Right atrium auricular region (tissue), 2 donors: ENCODE data around the gene MESP1. TPM values are rescaled to one million over a fixed set of nuclear protein-coding genes. Genes with fewer than 3 reads are reported as not detected.

ENCODE experiments used
- DNase-seq: peaks from one replicate; pipeline ENCODE4 v3.0.0-alpha.2; 2019; ENCODE audit warnings: low spot score
- H3K27ac ChIP-seq, 2 donors: fragments of 200-600 bp; sonication (generic); 1 replicate in 1 of 2; 2 replicates in 1 of 2; pipeline ENCODE4 v1.5.1; 2016 to 2019
- H3K27me3 ChIP-seq, 2 donors: fragments of 200-600 bp; sonication (generic); one replicate each; pipeline versions ENCODE4 v1.5.1 to v1.6.0; 2017 to 2019
- H3K36me3 ChIP-seq: fragments of 200-600 bp; sonication (generic); one replicate; pipeline ENCODE4 v1.5.1; 2016
- H3K4me1 ChIP-seq, 2 donors: fragments of 200-600 bp; sonication (generic); one replicate each; pipeline versions ENCODE4 v1.5.1 to v1.6.0; 2017 to 2019
- H3K4me3 ChIP-seq, 2 donors: fragments of 200-600 bp; sonication (generic); 1 replicate in 1 of 2; 2 replicates in 1 of 2; pipeline ENCODE4 v1.5.1; 2017 to 2019; ENCODE audit warnings: mild to moderate bottlenecking in 1 of 2, moderate library complexity in 1 of 2
- H3K9me3 ChIP-seq, 2 donors: fragments of 200-600 bp; sonication (generic); one replicate each; pipeline ENCODE4 v1.5.1; 2019
- total RNA-seq, 2 donors: library from RNA; depleted of rRNA; stranded (reverse); fragments of >200 nt; gene quantifications; one replicate each; pipeline ENCODE4 v1.1.0, GENCODE V29; 2016
- TF ChIP-seq, protein P1 (sequence below), 2 donors: fragments of 200-600 bp; sonication (generic); IDR thresholded peaks; one replicate each; pipeline ENCODE4 v1.5.1; 2019; ENCODE audit warnings: antibody characterized with exemption in 2 of 2

The MESP1 gene
- total RNA-seq, 2 donors from 2014 or later, result 2.3 to 2.4 TPM

DNA sequence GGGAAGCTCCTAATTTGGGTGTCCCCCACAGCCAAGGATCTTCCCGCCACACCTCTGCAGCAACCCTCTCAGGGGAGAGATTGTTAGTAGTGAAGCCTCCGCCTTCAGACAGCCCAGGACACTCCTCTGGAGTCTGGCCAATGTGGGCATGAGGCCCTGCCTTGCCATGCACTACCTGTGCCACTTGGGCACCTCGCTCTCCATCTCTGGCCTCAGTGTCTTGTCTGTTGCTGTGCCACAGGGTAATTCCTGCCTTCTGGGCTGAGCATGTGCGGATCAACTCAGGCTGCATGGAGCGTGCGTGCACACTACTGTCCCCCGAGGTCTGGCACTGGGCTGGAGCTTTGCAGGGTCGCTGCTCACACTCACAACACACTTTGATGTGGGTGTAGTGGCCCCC, 7.9 kb upstream of the MESP1 start:
- Histone ChIP-seq H3K27me3 (no peaks in the 10 kb centered on the region), H3K36me3 (no peaks in the 10 kb centered on the region), H3K9me3 (no peaks in the 10 kb centered on the region), H3K4me3 (no peak overlapping the region), H3K4me1 (no peaks in the 10 kb centered on the region), H3K27ac (no peak overlapping the region)
- TF ChIP-seq, protein P1, sequence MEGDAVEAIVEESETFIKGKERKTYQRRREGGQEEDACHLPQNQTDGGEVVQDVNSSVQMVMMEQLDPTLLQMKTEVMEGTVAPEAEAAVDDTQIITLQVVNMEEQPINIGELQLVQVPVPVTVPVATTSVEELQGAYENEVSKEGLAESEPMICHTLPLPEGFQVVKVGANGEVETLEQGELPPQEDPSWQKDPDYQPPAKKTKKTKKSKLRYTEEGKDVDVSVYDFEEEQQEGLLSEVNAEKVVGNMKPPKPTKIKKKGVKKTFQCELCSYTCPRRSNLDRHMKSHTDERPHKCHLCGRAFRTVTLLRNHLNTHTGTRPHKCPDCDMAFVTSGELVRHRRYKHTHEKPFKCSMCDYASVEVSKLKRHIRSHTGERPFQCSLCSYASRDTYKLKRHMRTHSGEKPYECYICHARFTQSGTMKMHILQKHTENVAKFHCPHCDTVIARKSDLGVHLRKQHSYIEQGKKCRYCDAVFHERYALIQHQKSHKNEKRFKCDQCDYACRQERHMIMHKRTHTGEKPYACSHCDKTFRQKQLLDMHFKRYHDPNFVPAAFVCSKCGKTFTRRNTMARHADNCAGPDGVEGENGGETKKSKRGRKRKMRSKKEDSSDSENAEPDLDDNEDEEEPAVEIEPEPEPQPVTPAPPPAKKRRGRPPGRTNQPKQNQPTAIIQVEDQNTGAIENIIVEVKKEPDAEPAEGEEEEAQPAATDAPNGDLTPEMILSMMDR (IDR thresholded peaks at IDR 0.05), result no peak
- no peak for DNase-seq

DNA sequence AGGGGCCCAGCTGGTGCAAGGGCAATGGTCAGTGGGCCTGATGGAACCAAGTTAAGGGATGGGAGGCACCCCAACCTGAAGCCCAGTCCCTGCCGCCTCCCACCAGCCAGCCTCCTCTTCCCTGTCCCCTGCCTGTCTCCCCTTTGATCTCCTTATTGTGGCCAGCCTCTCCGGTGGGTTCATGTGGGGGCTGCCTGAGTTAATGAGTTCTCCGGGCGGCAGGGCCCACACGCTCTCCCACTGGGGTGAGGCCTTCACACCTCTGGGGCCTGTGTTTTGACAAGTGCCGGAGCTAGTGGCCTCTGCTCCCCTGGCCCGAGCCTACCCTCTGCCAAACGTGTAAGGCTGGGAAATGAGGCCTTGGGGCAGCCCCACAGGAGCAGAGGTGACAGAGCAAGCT, 7.2 kb upstream of the MESP1 start:
- no peak overlapping the region for H3K27ac ChIP-seq
- H3K9me3 ChIP-seq, result no peaks in the 10 kb centered on the region
- H3K4me3 ChIP-seq, result no peak overlapping the region
- H3K36me3 ChIP-seq, result no peaks in the 10 kb centered on the region
- TF ChIP-seq, protein P1 (IDR thresholded peaks at IDR 0.05), result no peak
- H3K27me3 ChIP-seq, result no peaks in the 10 kb centered on the region
- H3K4me1 ChIP-seq, result no peaks in the 10 kb centered on the region
- DNase-seq, result no peak

DNA sequence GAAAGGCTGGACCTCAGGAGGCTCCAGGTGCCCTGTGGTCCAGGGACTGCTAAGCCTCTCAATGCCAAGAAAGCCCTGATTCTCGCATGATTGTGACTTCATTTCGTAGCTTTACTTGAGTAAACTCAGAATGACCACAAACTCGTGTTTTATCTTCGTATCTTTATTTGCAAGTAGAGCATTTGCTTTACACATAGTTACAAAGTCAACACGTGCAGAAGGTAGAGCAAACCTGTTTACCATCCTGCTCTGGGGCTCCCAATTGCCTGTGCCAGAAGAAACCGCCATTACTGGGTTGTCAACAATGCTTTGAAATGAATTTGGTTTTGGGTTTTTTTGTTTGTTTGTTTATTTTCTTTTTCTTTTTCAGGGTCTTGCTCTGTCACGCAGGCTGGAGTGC, 5.8 kb upstream of the MESP1 start:
- no peak for DNase-seq
- H3K27ac ChIP-seq, result no peak overlapping the region
- no peak overlapping the region for H3K4me3 ChIP-seq

DNA sequence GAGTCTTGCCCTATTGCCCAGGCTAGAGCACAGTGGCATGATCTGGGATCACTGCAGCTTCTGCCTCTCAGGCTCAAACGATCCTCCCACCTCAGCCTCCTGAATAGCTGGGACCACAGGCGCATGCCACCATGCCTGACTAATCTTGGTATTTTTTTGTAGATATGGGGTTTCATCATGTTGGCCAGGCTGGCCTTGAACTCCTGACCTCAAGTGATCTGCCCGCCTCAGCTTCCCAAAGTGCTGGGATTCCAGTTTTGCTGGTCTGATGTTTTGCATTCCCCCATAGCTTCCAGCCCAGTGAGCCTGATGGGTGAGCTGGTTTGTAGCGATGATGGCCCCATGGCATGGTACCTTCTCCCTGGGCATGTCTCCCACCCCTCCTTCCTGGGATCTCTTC, 4.7 kb upstream of the MESP1 start:
- Histone ChIP-seq H3K27me3 (no peaks in the 10 kb centered on the region), H3K4me1 (peaks cover 0 to 5% of the 10 kb centered on the region in 2 donors), H3K9me3 (no peaks in the 10 kb centered on the region), H3K4me3 (no peak overlapping the region), H3K27ac (no peak overlapping the region), H3K36me3 (no peaks in the 10 kb centered on the region)
- DNase-seq, result no peak
- TF ChIP-seq, protein P1 (IDR thresholded peaks at IDR 0.05), result no peak

More for the DNA sequence above, 5.8 kb upstream of the MESP1 start:
- H3K27me3 ChIP-seq, result no peaks in the 10 kb centered on the region
- no peaks in the 10 kb centered on the region for H3K9me3 ChIP-seq
- H3K36me3 ChIP-seq, result no peaks in the 10 kb centered on the region
- TF ChIP-seq, protein P1 (IDR thresholded peaks at IDR 0.05), result no peak
- no peaks in the 10 kb centered on the region for H3K4me1 ChIP-seq

DNA sequence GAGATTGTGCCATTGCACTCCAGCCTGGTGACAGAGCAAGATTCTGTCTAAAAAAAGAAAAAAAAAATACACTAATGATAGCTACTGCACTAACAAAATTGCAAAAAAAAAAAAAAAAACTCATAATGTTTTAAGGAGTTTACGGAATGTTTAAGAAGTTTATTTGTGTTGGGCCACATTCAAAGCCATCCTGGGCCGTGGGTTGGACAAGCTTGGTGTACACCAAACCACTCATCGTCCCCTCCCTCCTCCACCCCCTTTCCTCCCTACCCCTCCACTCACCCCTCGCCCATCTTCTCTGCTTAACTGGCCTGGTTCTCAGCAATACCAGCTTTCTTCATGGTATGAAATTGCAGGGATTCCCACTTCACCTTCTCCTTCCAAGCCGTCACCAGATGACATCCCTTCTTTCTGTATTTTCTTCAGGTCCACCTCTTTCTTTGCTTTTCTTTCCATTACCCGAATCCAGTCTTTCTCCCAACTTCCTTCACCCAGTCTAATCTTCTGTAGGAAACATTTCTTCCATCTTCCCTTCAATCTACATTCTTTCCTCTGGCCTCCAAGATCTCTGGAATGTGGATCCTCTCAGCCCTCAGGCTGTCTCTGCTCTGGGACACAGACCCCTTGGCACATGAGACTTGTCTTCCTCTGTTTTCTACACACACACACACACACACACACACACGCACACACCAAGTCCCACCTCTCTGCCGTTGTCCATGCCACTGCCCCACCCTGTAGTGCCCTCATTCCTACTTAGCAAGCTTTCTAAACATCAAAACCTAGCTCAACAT, 3.5 kb upstream of the MESP1 start:
- DNase-seq, result no peak

More for the DNA sequence above, 3.5 kb upstream of the MESP1 start:
- Histone ChIP-seq H3K4me3 (no peak overlapping the region), H3K27me3 (no peaks in the 10 kb centered on the region), H3K9me3 (no peaks in the 10 kb centered on the region), H3K4me1 (peaks cover 0 to 14% of the 10 kb centered on the region in 2 donors), H3K27ac (no peak overlapping the region), H3K36me3 (no peaks in the 10 kb centered on the region)
- TF ChIP-seq, protein P1 (IDR thresholded peaks at IDR 0.05), result no peak
